ENCODE data around the gene OR2W1.

GRCh38 chr6:29035951-29036350 is 9.0 kb downstream of the OR2W1 start:
- TF ChIP-seq CTCF (conservative IDR thresholded peaks at IDR 0.05; ENCODE audit: low read depth, low read length) = no peak
- no peak for TF ChIP-seq EZH2 (IDR thresholded peaks at IDR 0.05; ENCODE audit: borderline replicate concordance, low read depth, low read length, poor library complexity, severe bottlenecking)

Data from A673 (cell line).